HEK293 (cell line): ENCODE measurements around the gene CFAP97.

Experiments
- ZBTB7A ChIP-seq: fragments of 450-650 bp; formaldehyde crosslinking; IDR thresholded peaks from 2 replicates; pipeline ENCODE4 v1.5.1; 2016; ENCODE audit warnings: low read depth, missing biosample characterization, missing genetic modification characterization
- TF ChIP-seq, protein P1 (sequence below): fragments of 450-650 bp; IDR thresholded peaks from 2 replicates; pipeline ENCODE4 v1.5.1; 2018; ENCODE audit warnings: missing biosample characterization, mild to moderate bottlenecking, missing genetic modification characterization

DNA sequence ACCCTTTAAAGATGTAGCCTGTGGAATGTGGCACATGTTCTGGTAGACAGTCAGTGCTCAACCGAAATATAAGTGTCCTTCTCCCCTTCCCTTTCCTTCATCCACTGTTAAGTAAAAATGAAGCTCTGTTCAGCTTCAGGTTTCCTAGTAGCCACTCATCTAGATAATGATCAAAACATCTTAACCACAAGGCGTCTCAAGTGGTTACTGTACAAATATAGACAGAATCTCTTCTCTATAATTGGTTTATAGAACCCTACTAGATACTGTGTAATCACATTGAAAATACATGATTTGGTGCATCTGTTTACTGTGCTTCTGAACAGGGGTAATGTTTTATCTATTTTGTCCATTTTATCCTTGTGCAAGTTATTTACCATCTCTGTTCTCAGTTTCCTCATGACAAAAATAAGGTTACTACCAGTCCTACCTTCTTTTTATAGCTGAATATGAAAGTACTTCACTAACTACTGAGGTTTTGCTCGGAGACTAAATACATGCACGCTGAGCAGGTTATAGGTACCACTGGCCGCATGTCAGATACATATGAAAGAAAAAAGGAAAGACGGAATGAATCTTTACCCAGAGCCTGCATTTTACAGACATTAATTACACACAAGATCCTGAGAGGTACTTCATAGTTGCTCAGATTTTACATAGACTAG is 81.0 kb downstream of the CFAP97 start:
- TF ChIP-seq, protein P1, sequence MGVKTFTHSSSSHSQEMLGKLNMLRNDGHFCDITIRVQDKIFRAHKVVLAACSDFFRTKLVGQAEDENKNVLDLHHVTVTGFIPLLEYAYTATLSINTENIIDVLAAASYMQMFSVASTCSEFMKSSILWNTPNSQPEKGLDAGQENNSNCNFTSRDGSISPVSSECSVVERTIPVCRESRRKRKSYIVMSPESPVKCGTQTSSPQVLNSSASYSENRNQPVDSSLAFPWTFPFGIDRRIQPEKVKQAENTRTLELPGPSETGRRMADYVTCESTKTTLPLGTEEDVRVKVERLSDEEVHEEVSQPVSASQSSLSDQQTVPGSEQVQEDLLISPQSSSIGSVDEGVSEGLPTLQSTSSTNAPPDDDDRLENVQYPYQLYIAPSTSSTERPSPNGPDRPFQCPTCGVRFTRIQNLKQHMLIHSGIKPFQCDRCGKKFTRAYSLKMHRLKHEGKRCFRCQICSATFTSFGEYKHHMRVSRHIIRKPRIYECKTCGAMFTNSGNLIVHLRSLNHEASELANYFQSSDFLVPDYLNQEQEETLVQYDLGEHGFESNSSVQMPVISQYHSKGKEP (tag by site-specific recombination), result no peak
- TF ChIP-seq ZBTB7A (tag by site-specific recombination), result no peak
